SU-DHL-6 (cell line): ENCODE data around the gene LRRC18.

ENCODE experiments used
- CTCF ChIP-seq: fragments of 200-600 bp; sonication (generic); IDR thresholded peaks from one replicate; pipeline ENCODE4 v1.5.1; 2017; ENCODE audit warnings: antibody characterized with exemption, mild to moderate bottlenecking, low read length, moderate library complexity; ENCODE audit not compliant: insufficient read depth, poor library complexity, severe bottlenecking
- EZH2phosphoT487 ChIP-seq: fragments of 200-600 bp; sonication (generic), shearing (Covaris generic); conservative IDR thresholded peaks from 2 replicates; pipeline ENCODE4 v1.6.1; 2018; ENCODE audit warnings: mild to moderate bottlenecking, antibody characterized with exemption, low read length, moderate library complexity, mixed read lengths

- TF ChIP-seq CTCF = no peak
- TF ChIP-seq EZH2phosphoT487 = no peak
Measured at GRCh38 chr10:48947690-48948469, 8.2 kb upstream of the LRRC18 start.
